Heart left ventricle (tissue), 13 donors: ENCODE data around the gene ANXA4.
A peak's percentile ranks its signal among the peaks of the same experiment; 100 is the strongest.

Experiments used
- CTCF ChIP-seq, 12 donors: fragments of 200-600 bp; sonication (generic) in 4 of 12; IDR thresholded peaks; one replicate each; pipeline versions ENCODE4 v1.5.0 to v1.8.0; 2018 to 2022; ENCODE audit warnings: antibody characterized with exemption in 12 of 12, mild to moderate bottlenecking in 5 of 12
- POLR2A ChIP-seq, 2 donors: fragments of 450-650 bp; IDR thresholded peaks; one replicate each; pipeline ENCODE4 v1.6.1; 2017; ENCODE audit warnings: antibody characterized with exemption in 2 of 2, mild to moderate bottlenecking in 2 of 2, moderate library complexity in 2 of 2
- donor health status: ischemic (EF 13 %, LVEDD 7.1; RV severe dilation, severe dysfunction).
- donor health status: DM: no; HTN: yes; CAD: no.
- donor health status: DM: no; HTN: no; CAD: no.
- donor health status: ischemic (EF 25% LVEDD 6.9; RV normal size, moderate dysfunction).
- donor health status: ischemic (EF 25% LVEDD 5.7; RV mildly dilated, moderate dysfunction).
- donor health status: ischemic (EF 35%, LVEDD 5.7; RV mildly dilated, moderate dysfunction).
- donor health status: nonischemic (EF 11% LVEDD 7.7; RV severe dilation, severe dysfunction).
- donor health status: DM: yes; HTN: yes; CAD: no.
- donor health status: PGD.
- donor health status: ischemic (EF 29% LVEDD 5.4; RV normal size, mild dysfunction).
- donor health status: nonischemic (EF 23%, LVEDD 6.1; RV moderate dilation, normal function).

GRCh38 chr2:69741229-69741574, 732 bp upstream of the ANXA4 start:
- TF ChIP-seq CTCF (IDR thresholded peaks at IDR 0.05) (peak in 5 of 12 donors; percentile 6 to 32 (median 19)), POLR2A (IDR thresholded peaks at IDR 0.05) (no peak)
